Panc1 (cell line): ENCODE results near the gene TM2D3.

Experiments
- CTCF ChIP-seq: fragments of 450-650 bp; IDR thresholded peaks from 2 replicates; pipeline ENCODE4 v1.5.1; 2017; ENCODE audit warnings: mild to moderate bottlenecking
- POLR2AphosphoS5 ChIP-seq: IDR thresholded peaks from 2 replicates; pipeline ENCODE4 v1.6.1; 2012; ENCODE audit warnings: mild to moderate bottlenecking, low read depth, low read length, moderate library complexity
- SIN3A ChIP-seq: IDR thresholded peaks from 2 replicates; pipeline ENCODE4 v1.6.1; 2012; ENCODE audit warnings: low read depth, mild to moderate bottlenecking, low read length, moderate library complexity, borderline replicate concordance; ENCODE audit not compliant: insufficient read depth
- TF ChIP-seq, protein P1 (sequence below), 2 experiments: IDR thresholded peaks; 2 replicates each; pipeline ENCODE4 v1.6.1; 2011 to 2012; ENCODE audit warnings: low read depth in 2 of 2, control low read depth in 1 of 2, low read length in 1 of 2, mild to moderate bottlenecking in 1 of 2, moderate library complexity in 1 of 2; ENCODE audit not compliant: insufficient read depth in 1 of 2

DNA sequence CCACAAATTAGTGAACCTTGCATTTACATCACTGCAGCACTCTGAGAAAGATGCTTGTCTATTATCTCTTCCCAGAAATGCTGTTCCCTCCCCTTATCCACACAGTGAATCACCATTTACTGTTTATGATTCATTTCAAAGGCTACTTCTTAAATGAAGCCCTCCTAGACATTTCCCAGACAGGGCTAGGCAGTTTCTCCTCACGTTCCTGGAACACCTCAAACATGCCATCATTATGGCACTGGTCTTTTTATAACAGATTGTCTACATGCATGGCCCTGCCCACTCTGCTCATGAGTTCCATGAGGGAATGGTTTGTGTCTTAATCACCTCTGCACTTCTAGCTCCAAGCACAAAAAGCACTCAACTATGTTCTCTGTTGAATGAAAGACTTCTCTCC lies 32.2 kb upstream of the TM2D3 start:
- TF ChIP-seq CTCF (no peak), POLR2AphosphoS5 (no peak), SIN3A (no peak)
- TF ChIP-seq, protein P1, sequence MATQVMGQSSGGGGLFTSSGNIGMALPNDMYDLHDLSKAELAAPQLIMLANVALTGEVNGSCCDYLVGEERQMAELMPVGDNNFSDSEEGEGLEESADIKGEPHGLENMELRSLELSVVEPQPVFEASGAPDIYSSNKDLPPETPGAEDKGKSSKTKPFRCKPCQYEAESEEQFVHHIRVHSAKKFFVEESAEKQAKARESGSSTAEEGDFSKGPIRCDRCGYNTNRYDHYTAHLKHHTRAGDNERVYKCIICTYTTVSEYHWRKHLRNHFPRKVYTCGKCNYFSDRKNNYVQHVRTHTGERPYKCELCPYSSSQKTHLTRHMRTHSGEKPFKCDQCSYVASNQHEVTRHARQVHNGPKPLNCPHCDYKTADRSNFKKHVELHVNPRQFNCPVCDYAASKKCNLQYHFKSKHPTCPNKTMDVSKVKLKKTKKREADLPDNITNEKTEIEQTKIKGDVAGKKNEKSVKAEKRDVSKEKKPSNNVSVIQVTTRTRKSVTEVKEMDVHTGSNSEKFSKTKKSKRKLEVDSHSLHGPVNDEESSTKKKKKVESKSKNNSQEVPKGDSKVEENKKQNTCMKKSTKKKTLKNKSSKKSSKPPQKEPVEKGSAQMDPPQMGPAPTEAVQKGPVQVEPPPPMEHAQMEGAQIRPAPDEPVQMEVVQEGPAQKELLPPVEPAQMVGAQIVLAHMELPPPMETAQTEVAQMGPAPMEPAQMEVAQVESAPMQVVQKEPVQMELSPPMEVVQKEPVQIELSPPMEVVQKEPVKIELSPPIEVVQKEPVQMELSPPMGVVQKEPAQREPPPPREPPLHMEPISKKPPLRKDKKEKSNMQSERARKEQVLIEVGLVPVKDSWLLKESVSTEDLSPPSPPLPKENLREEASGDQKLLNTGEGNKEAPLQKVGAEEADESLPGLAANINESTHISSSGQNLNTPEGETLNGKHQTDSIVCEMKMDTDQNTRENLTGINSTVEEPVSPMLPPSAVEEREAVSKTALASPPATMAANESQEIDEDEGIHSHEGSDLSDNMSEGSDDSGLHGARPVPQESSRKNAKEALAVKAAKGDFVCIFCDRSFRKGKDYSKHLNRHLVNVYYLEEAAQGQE (IDR thresholded peaks at IDR 0.05; ENCODE audit: insufficient read depth in 1 of 2, low read depth in 2 of 2, low read length in 1 of 2): no peak
